Smooth muscle cell of the pulmonary artery (primary cell): ENCODE data around the gene EPDR1. TPM values are rescaled to one million over a fixed set of nuclear protein-coding genes. Genes with fewer than 3 reads are reported as not detected.

Experiments used
- total RNA-seq: library from RNA; depleted of rRNA; stranded (reverse); fragments of >200 nt; gene quantifications from 2 replicates; pipeline ENCODE4 v1.2.3, GENCODE V29; 2014

EPDR1 gene
- total RNA-seq, result 43.8 and 113 TPM in 2 replicates

GRCh38 chr7:37920305-37920848 is at the start of gene EPDR1:
Gene EPDR1 (plus strand): TSS chr7:37920640. CDS start chr7:37920940, 300 bp downstream.

GRCh38 chr7:37916673-37917660 is 3.5 kb upstream of the EPDR1 start, which contains the start of gene SFRP4:
Gene SFRP4 (minus strand): TSS chr7:37916817. CDS start chr7:37916537, 280 bp downstream.

Other genes starting within 250 kb of the EPDR1 start
- not detected in 2 replicates for gene GPR141, start 236.9 kb upstream of the EPDR1 start, total RNA-seq
- not detected in 2 replicates for gene NME8, start 72.0 kb upstream of the EPDR1 start, total RNA-seq
- gene SFRP4, start 3.8 kb upstream of the EPDR1 start, total RNA-seq, result 72.7 and 95.2 TPM in 2 replicates